A549 (cell line): ENCODE results near the gene MVP.

Source experiments
- CTCF ChIP-seq: fragments of >200 bp; sonication (Bioruptor Twin); formaldehyde crosslinking; IDR thresholded peaks from 3 replicates; pipeline ENCODE4 v1.5.1; 2016
- E2F6 ChIP-seq: IDR thresholded peaks from 2 replicates; pipeline ENCODE4 v1.6.1; 2012; ENCODE audit warnings: low read depth, borderline replicate concordance
- EP300 ChIP-seq, 2 experiments: fragments of >200 bp; sonication (Bioruptor Twin); formaldehyde crosslinking; IDR thresholded peaks; 2 replicates in 1 of 2; 3 replicates in 1 of 2; pipeline ENCODE4 v1.6.1; 2016 to 2017
- NR3C1 ChIP-seq: fragments of >200 bp; sonication (Bioruptor Twin); formaldehyde crosslinking; IDR thresholded peaks from 3 replicates; pipeline ENCODE4 v1.6.1; 2017
- POLR2A ChIP-seq: IDR thresholded peaks from 2 replicates; pipeline ENCODE4 v1.6.1; 2012; ENCODE audit warnings: mild to moderate bottlenecking, low read length
- POLR2AphosphoS2 ChIP-seq: conservative IDR thresholded peaks from 2 replicates; pipeline ENCODE4 v1.6.1; 2012; ENCODE audit warnings: low read length, improper control_type of control experiment, inconsistent platforms
- RAD21 ChIP-seq, 2 experiments: fragments of >200 bp in 1 of 2; sonication (Bioruptor Twin) in 1 of 2; formaldehyde crosslinking in 1 of 2; IDR thresholded peaks in 1 of 2; conservative IDR thresholded peaks in 1 of 2; 2 replicates in 1 of 2; 3 replicates in 1 of 2; pipeline ENCODE4 v1.6.1; 2012 to 2018; ENCODE audit warnings: inconsistent platforms in 1 of 2
- TP53 ChIP-seq: fragments of 250-450 bp; sonication (Bioruptor Pico); IDR thresholded peaks from 2 replicates; pipeline ENCODE4 v1.5.0; 2021; ENCODE audit warnings: mild to moderate bottlenecking, moderate library complexity
- TF ChIP-seq, protein P1 (sequence below): fragments of 450-650 bp; IDR thresholded peaks from 2 replicates; pipeline ENCODE4 v1.6.1; 2014; ENCODE audit warnings: antibody characterized with exemption
- TF ChIP-seq, protein P2 (sequence below): fragments of 200-600 bp; sonication (generic); IDR thresholded peaks from 2 replicates; pipeline ENCODE4 v1.6.1; 2016; ENCODE audit warnings: antibody characterized with exemption, mild to moderate bottlenecking, moderate library complexity

DNA sequence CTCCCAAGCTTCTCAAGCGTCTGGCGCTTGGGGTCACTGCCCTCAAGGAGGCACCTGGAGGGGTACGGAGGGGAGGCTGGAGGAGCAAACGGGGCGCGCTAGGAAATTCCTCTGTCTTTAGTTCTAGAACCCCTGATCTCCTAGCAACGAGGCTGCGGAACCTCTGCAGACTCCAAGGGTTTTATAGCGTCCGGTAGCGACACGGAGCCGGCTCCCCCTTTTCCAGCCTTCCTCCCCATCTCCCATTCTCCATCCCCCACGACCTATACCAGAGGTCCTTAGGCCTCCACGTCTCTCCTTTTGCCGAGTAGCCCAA is 43.4 kb downstream of the MVP start:
- TF ChIP-seq, protein P1, sequence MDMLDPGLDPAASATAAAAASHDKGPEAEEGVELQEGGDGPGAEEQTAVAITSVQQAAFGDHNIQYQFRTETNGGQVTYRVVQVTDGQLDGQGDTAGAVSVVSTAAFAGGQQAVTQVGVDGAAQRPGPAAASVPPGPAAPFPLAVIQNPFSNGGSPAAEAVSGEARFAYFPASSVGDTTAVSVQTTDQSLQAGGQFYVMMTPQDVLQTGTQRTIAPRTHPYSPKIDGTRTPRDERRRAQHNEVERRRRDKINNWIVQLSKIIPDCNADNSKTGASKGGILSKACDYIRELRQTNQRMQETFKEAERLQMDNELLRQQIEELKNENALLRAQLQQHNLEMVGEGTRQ, result no peak
- TF ChIP-seq EP300 (IDR thresholded peaks at IDR 0.05) (no peak), NR3C1 (no peak), CTCF (no peak; the same call in 2 of the 3 replicates), POLR2A (no peak), TP53 (CRISPR knock-in tag) (no peak), RAD21 (conservative IDR thresholded peaks at IDR 0.05 in 1 of 2, IDR thresholded peaks at IDR 0.05 in 1 of 2) (0 out of 5 replicates have a peak, but pooled peaks of 1 of the 2 experiments have one; percentile 7), POLR2AphosphoS2 (no peak), E2F6 (no peak)
- TF ChIP-seq, protein P2, sequence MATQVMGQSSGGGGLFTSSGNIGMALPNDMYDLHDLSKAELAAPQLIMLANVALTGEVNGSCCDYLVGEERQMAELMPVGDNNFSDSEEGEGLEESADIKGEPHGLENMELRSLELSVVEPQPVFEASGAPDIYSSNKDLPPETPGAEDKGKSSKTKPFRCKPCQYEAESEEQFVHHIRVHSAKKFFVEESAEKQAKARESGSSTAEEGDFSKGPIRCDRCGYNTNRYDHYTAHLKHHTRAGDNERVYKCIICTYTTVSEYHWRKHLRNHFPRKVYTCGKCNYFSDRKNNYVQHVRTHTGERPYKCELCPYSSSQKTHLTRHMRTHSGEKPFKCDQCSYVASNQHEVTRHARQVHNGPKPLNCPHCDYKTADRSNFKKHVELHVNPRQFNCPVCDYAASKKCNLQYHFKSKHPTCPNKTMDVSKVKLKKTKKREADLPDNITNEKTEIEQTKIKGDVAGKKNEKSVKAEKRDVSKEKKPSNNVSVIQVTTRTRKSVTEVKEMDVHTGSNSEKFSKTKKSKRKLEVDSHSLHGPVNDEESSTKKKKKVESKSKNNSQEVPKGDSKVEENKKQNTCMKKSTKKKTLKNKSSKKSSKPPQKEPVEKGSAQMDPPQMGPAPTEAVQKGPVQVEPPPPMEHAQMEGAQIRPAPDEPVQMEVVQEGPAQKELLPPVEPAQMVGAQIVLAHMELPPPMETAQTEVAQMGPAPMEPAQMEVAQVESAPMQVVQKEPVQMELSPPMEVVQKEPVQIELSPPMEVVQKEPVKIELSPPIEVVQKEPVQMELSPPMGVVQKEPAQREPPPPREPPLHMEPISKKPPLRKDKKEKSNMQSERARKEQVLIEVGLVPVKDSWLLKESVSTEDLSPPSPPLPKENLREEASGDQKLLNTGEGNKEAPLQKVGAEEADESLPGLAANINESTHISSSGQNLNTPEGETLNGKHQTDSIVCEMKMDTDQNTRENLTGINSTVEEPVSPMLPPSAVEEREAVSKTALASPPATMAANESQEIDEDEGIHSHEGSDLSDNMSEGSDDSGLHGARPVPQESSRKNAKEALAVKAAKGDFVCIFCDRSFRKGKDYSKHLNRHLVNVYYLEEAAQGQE, result no peak
